Stimulated activated memory B cell treated with anti-CD40 and anti-IgM and Interleukin-4, amounts not matched to agents 10 μg/mL and 1 μg/mL and 100 μg/mL, for 72 hours (primary cell): ENCODE data around the gene F12.

Experiments used
- ATAC-seq: fragments of 150-1000 bp; cut with Tn5 transposase; 2 replicates; pipeline ENCODE4 v1.10.0; 2021
- H3K27ac Mint-ChIP-seq: one replicate; pipeline ENCODE4 v1.8.0; 2022; ENCODE audit warnings: mild to moderate bottlenecking, mixed read lengths
- H3K27me3 Mint-ChIP-seq: one replicate; pipeline ENCODE4 v1.8.0; 2022; ENCODE audit warnings: mixed read lengths
- H3K36me3 Mint-ChIP-seq: one replicate; pipeline ENCODE4 v1.8.0; 2022; ENCODE audit warnings: mixed read lengths
- H3K4me1 Mint-ChIP-seq: one replicate; pipeline ENCODE4 v1.8.0; 2022; ENCODE audit warnings: mixed read lengths
- H3K4me3 Mint-ChIP-seq: one replicate; pipeline ENCODE4 v1.8.0; 2022; ENCODE audit warnings: mild to moderate bottlenecking, moderate library complexity, mixed read lengths
- H3K9me3 Mint-ChIP-seq: one replicate; pipeline ENCODE4 v1.8.0; 2022; ENCODE audit warnings: mixed read lengths

Gene F12

DNA sequence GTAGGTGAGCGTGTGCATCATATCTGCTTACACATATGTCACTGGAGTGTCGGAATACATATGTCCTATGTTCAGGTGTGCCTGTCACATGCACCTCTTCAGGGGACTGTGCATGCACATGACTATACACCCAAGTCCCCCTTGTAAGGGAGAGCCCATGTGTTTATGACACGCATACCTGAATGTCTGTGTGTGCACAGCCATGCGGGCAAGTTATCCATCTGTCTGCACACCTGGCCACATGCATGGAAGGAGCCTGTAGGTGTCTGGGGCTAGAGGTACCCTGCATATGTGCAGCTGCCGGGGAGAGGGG is 52.3 kb downstream of the F12 start:
- Mint-ChIP-seq H3K36me3 (no peaks in the 10 kb centered on the region), H3K4me3 (peak overlapping the region; percentile 94)
- no peak for ATAC-seq

DNA sequence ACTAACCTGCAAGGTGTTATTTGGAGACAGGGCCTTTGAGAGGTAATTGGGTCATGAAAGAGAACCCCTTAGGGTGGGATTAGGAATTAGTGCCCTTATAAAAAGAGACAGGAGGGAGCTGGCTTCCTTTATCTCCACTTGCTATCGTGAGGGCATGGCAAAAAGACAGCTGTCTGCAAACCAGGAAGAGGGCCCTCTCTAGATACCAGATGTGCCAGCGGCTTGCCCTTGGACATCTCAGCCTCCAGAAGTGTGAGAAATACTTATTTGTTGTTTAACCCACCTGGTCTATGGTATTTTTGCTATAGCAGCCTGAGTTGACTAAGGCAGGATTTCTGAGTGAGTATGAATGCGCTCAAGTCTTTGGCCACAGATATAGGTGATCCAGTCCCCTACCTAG is 52.6 kb downstream of the F12 start:
- ATAC-seq, result no peak
- no peaks in the 10 kb centered on the region for H3K9me3 Mint-ChIP-seq
- H3K27me3 Mint-ChIP-seq, result no peaks in the 10 kb centered on the region
- no peak overlapping the region for H3K4me3 Mint-ChIP-seq
- peaks cover 72% of the 10 kb centered on the region for H3K4me1 Mint-ChIP-seq
- no peaks in the 10 kb centered on the region for H3K36me3 Mint-ChIP-seq
- H3K27ac Mint-ChIP-seq, result peak overlapping the region; percentile 79

More for the DNA sequence above, 52.3 kb downstream of the F12 start:
- Mint-ChIP-seq H3K9me3 (no peaks in the 10 kb centered on the region), H3K27ac (peak overlapping the region; percentile 79), H3K4me1 (peaks cover 72% of the 10 kb centered on the region), H3K27me3 (no peaks in the 10 kb centered on the region)

DNA sequence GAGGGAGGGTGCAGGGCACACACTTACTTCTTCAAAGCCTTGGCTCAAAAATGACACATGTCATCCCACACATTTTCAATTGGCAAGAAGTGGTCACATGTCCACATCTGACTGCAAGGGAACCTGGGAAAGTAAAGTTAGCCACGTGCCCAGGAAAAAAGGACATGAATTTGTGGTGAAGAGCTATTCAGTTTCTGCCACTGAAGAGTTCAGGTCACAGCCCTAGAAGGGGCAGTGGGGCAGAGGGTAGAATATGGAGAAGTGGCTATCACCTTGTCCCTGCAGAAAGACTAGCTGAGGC is 53.5 kb downstream of the F12 start:
- H3K36me3 Mint-ChIP-seq, result no peaks in the 10 kb centered on the region
- H3K27ac Mint-ChIP-seq, result peak overlapping the region; percentile 53
- H3K4me1 Mint-ChIP-seq, result peaks cover 63% of the 10 kb centered on the region
- no peak overlapping the region for H3K4me3 Mint-ChIP-seq
- no peaks in the 10 kb centered on the region for H3K27me3 Mint-ChIP-seq
- ATAC-seq, result no peak
- no peaks in the 10 kb centered on the region for H3K9me3 Mint-ChIP-seq

DNA sequence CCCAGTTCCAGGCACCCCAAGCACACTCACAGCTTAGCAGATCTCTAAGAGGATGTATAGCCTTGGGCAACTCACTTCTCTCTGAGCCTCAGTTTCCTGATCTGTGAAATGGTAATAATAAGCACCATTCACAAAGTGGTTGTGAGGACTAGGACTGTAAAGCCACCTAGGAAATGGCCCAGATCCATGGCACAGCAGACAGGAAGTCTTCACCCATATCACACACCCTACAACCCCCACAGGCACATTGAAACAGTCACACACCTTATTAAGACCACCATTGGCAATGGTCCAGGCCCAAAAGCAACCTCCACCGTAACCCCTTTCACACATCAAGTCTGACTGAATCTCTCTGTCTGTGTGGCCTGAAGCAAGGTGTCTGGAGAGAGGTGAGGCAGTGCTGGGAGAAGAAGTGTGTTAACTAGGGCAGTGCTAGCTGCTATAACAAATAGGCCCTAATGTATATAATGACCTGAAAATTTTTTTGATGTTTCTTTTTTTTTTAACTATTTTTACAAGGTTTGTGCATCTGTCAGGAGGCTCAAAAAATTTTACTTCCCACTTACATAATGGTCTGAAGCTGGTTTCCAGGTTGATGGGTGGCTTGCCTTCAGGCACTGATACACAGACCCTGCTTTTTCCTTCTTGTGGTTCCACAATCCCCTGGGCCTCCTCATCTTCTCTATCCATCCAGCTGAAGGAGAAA is 54.0 kb downstream of the F12 start:
- no peaks in the 10 kb centered on the region for H3K9me3 Mint-ChIP-seq
- H3K4me1 Mint-ChIP-seq, result peaks cover 61% of the 10 kb centered on the region
- H3K4me3 Mint-ChIP-seq, result no peak overlapping the region
- peak overlapping the region; percentile 53 for H3K27ac Mint-ChIP-seq
- H3K36me3 Mint-ChIP-seq, result no peaks in the 10 kb centered on the region
- H3K27me3 Mint-ChIP-seq, result no peaks in the 10 kb centered on the region
- ATAC-seq, result no peak

DNA sequence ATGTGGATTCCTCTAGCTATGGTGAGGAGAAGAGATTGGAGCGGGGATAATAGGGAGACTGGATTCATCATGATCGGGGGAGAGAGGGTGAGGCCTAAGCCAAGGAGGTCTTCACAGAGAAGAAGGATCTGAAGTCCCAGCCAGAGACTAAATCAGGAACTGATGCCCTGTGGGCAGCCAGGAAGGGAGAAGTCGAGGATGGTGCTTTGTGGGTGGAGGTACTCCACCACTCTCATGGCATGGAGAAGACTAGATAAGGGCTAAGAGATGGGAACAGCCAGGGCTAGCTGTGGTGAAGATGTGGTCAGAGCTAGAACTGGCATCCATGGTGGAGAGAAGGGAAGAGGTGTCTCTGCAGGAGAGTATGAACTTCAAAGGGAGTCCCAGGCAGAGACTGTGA is 54.7 kb downstream of the F12 start:
- no peak for ATAC-seq
- H3K27ac Mint-ChIP-seq, result peak overlapping the region; percentile 32
- H3K27me3 Mint-ChIP-seq, result no peaks in the 10 kb centered on the region
- H3K9me3 Mint-ChIP-seq, result no peaks in the 10 kb centered on the region
- peaks cover 4% of the 10 kb centered on the region for H3K36me3 Mint-ChIP-seq
- H3K4me1 Mint-ChIP-seq, result peaks cover 61% of the 10 kb centered on the region
- no peak overlapping the region for H3K4me3 Mint-ChIP-seq

DNA sequence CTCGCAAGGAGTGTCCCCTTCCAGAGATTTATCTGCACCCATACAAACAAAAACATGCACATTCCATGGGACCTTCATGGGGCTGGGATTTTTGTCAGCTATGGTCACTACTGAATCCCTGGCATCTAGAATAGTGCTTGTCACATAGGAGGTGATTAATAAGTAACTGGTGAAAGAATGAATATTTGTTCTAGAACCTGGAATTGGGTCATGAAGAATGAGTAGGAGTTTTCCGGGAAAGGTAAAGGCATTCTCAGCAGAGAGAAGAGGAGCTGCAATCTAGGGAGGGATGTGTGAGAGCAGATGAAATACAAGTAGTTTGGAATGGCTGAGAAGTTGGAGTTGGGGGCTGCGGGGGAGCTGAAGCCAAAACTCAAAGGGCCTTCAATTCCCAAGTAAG is 55.1 kb downstream of the F12 start:
- H3K27me3 Mint-ChIP-seq, result no peaks in the 10 kb centered on the region

DNA sequence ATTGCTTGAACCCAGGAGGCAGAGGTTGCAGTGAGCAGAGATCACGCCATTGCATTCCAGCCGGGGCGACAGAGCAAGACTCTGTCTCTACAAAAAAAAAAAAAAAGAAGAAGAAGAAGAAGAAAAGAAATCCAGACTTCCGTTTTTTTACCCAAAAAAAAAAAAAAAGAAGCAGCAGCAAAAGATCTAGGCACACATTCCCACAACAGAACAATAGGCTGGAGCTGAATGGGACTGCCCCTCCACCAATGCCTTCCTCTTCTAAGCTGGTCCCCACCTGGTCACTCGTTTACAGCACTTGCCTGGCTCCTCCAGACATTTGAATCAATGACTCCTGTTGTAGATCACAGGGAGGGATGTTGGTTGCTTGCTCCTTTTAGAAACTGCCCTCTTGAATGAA is 56.3 kb downstream of the F12 start:
- H3K27ac Mint-ChIP-seq, result no peak overlapping the region
- no peaks in the 10 kb centered on the region for H3K9me3 Mint-ChIP-seq
- no peak overlapping the region for H3K4me3 Mint-ChIP-seq
- no peak for ATAC-seq
- peaks cover 13% of the 10 kb centered on the region for H3K36me3 Mint-ChIP-seq
- peaks cover 55% of the 10 kb centered on the region for H3K4me1 Mint-ChIP-seq
- H3K27me3 Mint-ChIP-seq, result no peaks in the 10 kb centered on the region

More for the DNA sequence above, 55.1 kb downstream of the F12 start:
- no peak for ATAC-seq
- H3K27ac Mint-ChIP-seq, result peak overlapping the region; percentile 32
- peaks cover 8% of the 10 kb centered on the region for H3K36me3 Mint-ChIP-seq
- H3K4me3 Mint-ChIP-seq, result no peak overlapping the region
- H3K9me3 Mint-ChIP-seq, result no peaks in the 10 kb centered on the region
- peaks cover 61% of the 10 kb centered on the region for H3K4me1 Mint-ChIP-seq
